Measurements from ENCODE around the gene NONO. TPM values are rescaled to one million over a fixed set of nuclear protein-coding genes. Genes with fewer than 3 reads are reported as not detected.

The NONO gene
- total RNA-seq, 4 donors from 2014 or later, result 90.5 to 101 (median 92.9) TPM

DNA sequence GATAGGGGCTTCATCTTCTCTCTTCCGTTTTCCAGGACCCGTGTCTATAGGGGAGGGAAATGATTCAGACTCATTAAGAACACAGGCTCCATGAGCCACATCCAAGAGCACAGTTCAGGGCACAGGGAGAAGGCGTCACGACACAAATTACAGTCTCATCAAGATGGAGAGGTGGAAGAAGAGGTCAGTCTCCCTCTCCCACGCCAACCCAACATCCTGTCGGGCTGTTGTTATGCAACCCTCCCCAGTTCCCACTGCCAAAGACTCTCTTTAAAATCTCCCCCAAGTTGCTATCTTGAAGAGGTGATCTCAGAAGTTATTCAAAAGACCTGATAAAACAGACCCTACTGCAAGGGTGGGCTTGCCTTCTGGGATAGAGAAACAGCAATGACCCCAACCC lies 42.1 kb upstream of the NONO start:
- Histone ChIP-seq H3K27me3 (no peaks in the 10 kb centered on the region), H3K4me3 (no peak overlapping the region), H3K36me3 (peaks cover 0 to 27% of the 10 kb centered on the region in 2 donors), H3K9me3 (no peaks in the 10 kb centered on the region), H3K4me1 (no peaks in the 10 kb centered on the region), H3K27ac (no peak overlapping the region)
- in situ Hi-C loops (cut with MboI; ENCODE audit: low sequenced_read_pairs in 4 of 4) (no loop called here), intact Hi-C loops (cut with DNase I; ENCODE audit: low total_unique reads) (no loop called here)
- no peak for ATAC-seq
- no peak for DNase-seq
- TF ChIP-seq, protein P1, sequence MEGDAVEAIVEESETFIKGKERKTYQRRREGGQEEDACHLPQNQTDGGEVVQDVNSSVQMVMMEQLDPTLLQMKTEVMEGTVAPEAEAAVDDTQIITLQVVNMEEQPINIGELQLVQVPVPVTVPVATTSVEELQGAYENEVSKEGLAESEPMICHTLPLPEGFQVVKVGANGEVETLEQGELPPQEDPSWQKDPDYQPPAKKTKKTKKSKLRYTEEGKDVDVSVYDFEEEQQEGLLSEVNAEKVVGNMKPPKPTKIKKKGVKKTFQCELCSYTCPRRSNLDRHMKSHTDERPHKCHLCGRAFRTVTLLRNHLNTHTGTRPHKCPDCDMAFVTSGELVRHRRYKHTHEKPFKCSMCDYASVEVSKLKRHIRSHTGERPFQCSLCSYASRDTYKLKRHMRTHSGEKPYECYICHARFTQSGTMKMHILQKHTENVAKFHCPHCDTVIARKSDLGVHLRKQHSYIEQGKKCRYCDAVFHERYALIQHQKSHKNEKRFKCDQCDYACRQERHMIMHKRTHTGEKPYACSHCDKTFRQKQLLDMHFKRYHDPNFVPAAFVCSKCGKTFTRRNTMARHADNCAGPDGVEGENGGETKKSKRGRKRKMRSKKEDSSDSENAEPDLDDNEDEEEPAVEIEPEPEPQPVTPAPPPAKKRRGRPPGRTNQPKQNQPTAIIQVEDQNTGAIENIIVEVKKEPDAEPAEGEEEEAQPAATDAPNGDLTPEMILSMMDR (IDR thresholded peaks at IDR 0.05 in 4 of 5, conservative IDR thresholded peaks at IDR 0.05 in 1 of 5), result no peak
- TF ChIP-seq POLR2A (IDR thresholded peaks at IDR 0.05), result no peak

DNA sequence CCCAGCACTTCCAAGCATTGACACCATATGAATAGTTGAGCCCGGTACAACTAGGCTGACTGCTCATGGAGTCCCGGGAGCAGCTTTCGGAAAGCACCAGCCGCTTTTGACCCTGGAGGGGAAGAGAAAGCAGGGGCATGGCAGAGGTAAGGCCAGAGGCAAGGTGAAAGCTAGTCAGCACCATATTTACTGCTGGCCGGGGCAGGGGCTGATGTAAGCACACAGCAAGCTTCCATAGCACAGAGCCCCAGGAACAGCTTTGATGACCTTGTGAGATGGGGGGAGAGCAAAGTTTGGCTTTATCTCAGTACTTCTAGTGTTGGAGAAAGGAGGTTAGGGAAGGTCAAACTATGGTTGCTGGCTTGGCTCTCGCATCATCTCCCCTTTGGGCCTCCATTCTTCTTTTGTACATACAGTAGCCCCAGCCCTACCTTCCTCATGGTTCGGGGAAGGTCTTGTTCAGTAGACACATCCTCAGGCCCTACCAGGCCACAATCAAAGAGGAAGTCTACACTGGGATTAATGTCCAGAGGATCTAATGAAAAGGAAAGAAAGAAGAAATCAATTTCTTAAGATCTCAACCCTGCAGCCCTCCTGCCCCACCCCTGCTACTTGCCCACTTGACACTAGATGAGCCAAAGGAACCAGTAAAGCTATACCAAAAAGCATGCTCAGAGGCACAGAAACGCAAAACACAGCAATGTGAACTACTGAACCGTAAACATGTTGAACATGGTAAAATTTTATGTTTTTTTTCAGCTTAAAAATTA lies 38.9 kb upstream of the NONO start:
- no peak overlapping the region for H3K4me3 ChIP-seq
- H3K27me3 ChIP-seq, result no peaks in the 10 kb centered on the region
- peaks cover 0 to 37% of the 10 kb centered on the region in 2 donors for H3K36me3 ChIP-seq
- TF ChIP-seq, protein P1 (IDR thresholded peaks at IDR 0.05 in 4 of 5, conservative IDR thresholded peaks at IDR 0.05 in 1 of 5), result no peak
- TF ChIP-seq POLR2A (IDR thresholded peaks at IDR 0.05), result no peak
- in situ Hi-C loops (cut with MboI; ENCODE audit: low sequenced_read_pairs in 4 of 4), result no loop called here
- intact Hi-C loops (cut with DNase I; ENCODE audit: low total_unique reads), result no loop called here
- ATAC-seq, result no peak
- no peaks in the 10 kb centered on the region for H3K4me1 ChIP-seq
- H3K27ac ChIP-seq, result no peak overlapping the region
- H3K9me3 ChIP-seq, result no peaks in the 10 kb centered on the region
- no peak for DNase-seq

DNA sequence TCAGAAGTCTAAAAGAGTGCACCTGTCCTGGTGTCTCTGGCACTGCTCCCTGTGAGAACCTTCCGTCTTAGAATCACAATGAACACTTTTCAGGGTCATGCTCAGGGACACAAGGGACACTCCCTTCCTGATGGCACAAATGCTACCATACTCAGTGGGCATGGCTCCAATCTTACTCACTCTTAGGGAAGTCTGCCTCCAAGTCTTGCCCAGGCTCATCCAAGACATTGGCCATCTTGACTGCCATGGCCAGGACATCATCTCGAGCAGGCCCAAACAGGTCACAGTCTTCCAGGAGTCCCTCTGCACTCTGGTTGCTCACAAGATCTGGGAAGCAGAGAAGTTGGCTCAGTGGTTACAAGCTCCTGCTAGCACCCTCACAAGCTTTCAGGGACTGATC lies 38.3 kb upstream of the NONO start:
- Histone ChIP-seq H3K4me1 (no peaks in the 10 kb centered on the region), H3K27me3 (no peaks in the 10 kb centered on the region), H3K27ac (no peak overlapping the region), H3K9me3 (no peaks in the 10 kb centered on the region), H3K4me3 (no peak overlapping the region), H3K36me3 (peaks cover 0 to 37% of the 10 kb centered on the region in 2 donors)
- ATAC-seq (no peak), DNase-seq (no peak)
- intact Hi-C loops (cut with DNase I; ENCODE audit: low total_unique reads) (no loop called here), in situ Hi-C loops (cut with MboI; ENCODE audit: low sequenced_read_pairs in 4 of 4) (no loop called here)
- no peak for TF ChIP-seq POLR2A (IDR thresholded peaks at IDR 0.05)
- TF ChIP-seq, protein P1 (IDR thresholded peaks at IDR 0.05 in 4 of 5, conservative IDR thresholded peaks at IDR 0.05 in 1 of 5), result no peak

DNA sequence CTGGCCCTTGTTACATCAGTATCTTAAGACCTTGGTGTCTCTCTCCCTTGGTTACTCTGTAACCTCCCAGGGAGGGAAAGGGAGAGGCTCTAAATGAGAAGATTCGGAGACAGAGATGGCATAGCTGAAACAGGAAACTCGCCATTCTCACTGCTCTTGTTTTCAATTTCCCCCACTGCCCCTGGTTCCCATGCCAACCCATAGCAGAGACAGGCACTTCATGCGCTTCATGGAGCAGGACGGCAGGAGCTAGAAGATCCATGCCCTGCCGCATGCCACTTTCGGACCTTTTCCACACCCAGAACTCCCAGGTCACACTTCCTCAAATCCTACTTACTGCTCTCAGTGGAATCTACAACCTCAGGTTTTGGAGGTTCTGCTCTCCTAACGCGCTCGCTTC lies 32.6 kb upstream of the NONO start:
- H3K36me3 ChIP-seq, result peaks cover 0 to 12% of the 10 kb centered on the region in 2 donors
- H3K9me3 ChIP-seq, result no peaks in the 10 kb centered on the region
- in situ Hi-C loops (cut with MboI; ENCODE audit: low sequenced_read_pairs in 4 of 4) (loop anchor here in 2 of 4 donors (25.0 kb wide), 1 partner anchor 111 kb away; the partner anchor contains the start of gene TAF1 (in 2 of the 2)), intact Hi-C loops (cut with DNase I; ENCODE audit: low total_unique reads) (loop anchor here (5.0 kb wide), 2 partner anchors 69 to 184 kb away; partner anchors contain the start of gene SNX12)
- no peak for TF ChIP-seq POLR2A (IDR thresholded peaks at IDR 0.05)
- TF ChIP-seq, protein P1 (IDR thresholded peaks at IDR 0.05 in 4 of 5, conservative IDR thresholded peaks at IDR 0.05 in 1 of 5), result no peak
- H3K4me3 ChIP-seq, result no peak overlapping the region
- no peaks in the 10 kb centered on the region for H3K27me3 ChIP-seq
- DNase-seq (no peak), ATAC-seq (no peak)
- H3K4me1 ChIP-seq, result peaks cover 0 to 8% of the 10 kb centered on the region in 2 donors
- no peak overlapping the region for H3K27ac ChIP-seq

Measured in gastrocnemius medialis (tissue), 4 donors.